GM12878 (cell line): ENCODE results near the gene ADAM15.

Experiments used
- RB1 ChIP-seq: fragments of 450-650 bp; formaldehyde crosslinking; IDR thresholded peaks from 2 replicates; pipeline ENCODE4 v1.6.1; 2017; ENCODE audit warnings: mild to moderate bottlenecking, borderline replicate concordance
- TF ChIP-seq, protein P1 (sequence below): fragments of 450-650 bp; IDR thresholded peaks from 2 replicates; pipeline ENCODE4 v1.6.1; 2018; ENCODE audit warnings: mild to moderate bottlenecking, low read depth, moderate library complexity; ENCODE audit not compliant: partially characterized antibody

DNA sequence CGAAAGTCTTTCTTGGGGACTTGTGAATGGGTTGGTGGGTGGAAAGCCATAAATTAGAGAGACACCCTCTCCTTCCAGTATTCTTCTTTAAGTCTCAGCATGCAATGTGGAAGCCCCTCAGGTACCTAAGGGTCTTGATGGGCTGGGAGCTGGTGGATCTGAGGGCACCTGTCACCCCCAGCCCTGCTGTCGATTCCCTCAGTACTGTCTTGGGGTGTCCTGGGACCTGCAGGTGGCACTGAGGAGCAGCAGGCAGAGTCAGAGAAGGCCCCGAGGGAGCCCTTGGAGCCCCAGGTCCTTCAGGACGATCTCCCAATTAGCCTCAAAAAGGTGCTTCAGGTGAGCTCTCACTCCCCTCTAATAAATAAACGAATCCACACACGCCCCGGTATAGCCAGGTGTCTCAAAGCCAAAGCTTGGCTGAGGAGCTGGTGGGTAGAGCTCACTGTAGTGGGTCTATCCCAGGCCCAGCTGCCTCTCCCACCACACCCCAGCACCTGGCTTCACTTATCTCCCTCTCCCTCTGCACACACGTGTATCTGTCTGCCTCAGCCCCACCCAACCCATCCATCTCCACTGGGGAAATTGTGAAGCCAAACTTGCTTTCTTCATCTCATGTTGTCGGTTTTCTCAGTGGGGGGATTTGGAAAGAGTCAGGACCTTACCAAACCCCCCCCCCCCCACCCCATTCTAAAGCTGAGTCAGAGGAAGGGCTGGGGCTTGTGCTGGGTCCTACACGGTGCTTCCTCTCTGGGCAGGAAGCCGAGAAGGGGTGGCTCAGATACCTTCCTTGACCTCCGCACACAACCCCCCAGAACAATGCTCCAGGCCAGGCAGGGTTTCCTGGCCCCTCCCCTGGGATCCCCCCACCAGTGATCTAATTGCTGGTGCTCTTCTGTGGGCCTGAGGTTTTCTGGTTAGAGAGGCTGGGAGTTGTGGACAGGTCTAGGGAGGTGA lies 1.6 kb downstream of the ADAM15 start:
- no peak for TF ChIP-seq RB1
- TF ChIP-seq, protein P1, sequence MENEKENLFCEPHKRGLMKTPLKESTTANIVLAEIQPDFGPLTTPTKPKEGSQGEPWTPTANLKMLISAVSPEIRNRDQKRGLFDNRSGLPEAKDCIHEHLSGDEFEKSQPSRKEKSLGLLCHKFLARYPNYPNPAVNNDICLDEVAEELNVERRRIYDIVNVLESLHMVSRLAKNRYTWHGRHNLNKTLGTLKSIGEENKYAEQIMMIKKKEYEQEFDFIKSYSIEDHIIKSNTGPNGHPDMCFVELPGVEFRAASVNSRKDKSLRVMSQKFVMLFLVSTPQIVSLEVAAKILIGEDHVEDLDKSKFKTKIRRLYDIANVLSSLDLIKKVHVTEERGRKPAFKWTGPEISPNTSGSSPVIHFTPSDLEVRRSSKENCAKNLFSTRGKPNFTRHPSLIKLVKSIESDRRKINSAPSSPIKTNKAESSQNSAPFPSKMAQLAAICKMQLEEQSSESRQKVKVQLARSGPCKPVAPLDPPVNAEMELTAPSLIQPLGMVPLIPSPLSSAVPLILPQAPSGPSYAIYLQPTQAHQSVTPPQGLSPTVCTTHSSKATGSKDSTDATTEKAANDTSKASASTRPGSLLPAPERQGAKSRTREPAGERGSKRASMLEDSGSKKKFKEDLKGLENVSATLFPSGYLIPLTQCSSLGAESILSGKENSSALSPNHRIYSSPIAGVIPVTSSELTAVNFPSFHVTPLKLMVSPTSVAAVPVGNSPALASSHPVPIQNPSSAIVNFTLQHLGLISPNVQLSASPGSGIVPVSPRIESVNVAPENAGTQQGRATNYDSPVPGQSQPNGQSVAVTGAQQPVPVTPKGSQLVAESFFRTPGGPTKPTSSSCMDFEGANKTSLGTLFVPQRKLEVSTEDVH, result no peak
